HepG2 (cell line): ENCODE results near the gene CAMK1D. TPM values are rescaled to one million over a fixed set of nuclear protein-coding genes. Genes with fewer than 3 reads are reported as not detected.

Experiments used
- ADNP ChIP-seq: sonication (generic); formaldehyde crosslinking; IDR thresholded peaks from 2 replicates; pipeline ENCODE4 v1.4.0; 2020; ENCODE audit warnings: missing genetic modification reagents
- ARID2 ChIP-seq: sonication (generic); formaldehyde crosslinking; IDR thresholded peaks from 2 replicates; pipeline ENCODE4 v1.8.1; 2022; ENCODE audit warnings: mild to moderate bottlenecking, missing genetic modification reagents, borderline replicate concordance
- ARID4A ChIP-seq: sonication (generic); formaldehyde crosslinking; IDR thresholded peaks from 2 replicates; pipeline ENCODE4 v1.5.0; 2020; ENCODE audit warnings: mild to moderate bottlenecking, missing genetic modification reagents, borderline replicate concordance
- ATF1 ChIP-seq: IDR thresholded peaks from 2 replicates; pipeline ENCODE4 v1.6.1; 2016; ENCODE audit warnings: mild to moderate bottlenecking, control low read depth
- PPARG ChIP-seq: conservative IDR thresholded peaks from 2 replicates; pipeline ENCODE4 v1.6.1; 2016; ENCODE audit warnings: missing biosample characterization, missing genetic modification reagents
- RAD21 ChIP-seq: fragments of 450-650 bp; formaldehyde crosslinking; IDR thresholded peaks from 2 replicates; pipeline ENCODE4 v1.5.0; 2020; ENCODE audit warnings: mild to moderate bottlenecking
- RCOR2 ChIP-seq: IDR thresholded peaks from 2 replicates; pipeline ENCODE4 v1.6.1; 2016; ENCODE audit warnings: missing biosample characterization, missing genetic modification reagents
- ZNF280D ChIP-seq: sonication (generic); formaldehyde crosslinking; IDR thresholded peaks from 2 replicates; pipeline ENCODE4 v1.5.1; 2020; ENCODE audit warnings: mild to moderate bottlenecking, missing genetic modification reagents
- ZNF367 ChIP-seq: sonication (generic); formaldehyde crosslinking; IDR thresholded peaks from 2 replicates; pipeline ENCODE4 v1.4.0; 2020; ENCODE audit warnings: missing genetic modification reagents, borderline replicate concordance
- ZNF501 ChIP-seq: sonication (generic); formaldehyde crosslinking; IDR thresholded peaks from 2 replicates; pipeline ENCODE4 v1.5.1; 2020; ENCODE audit warnings: mild to moderate bottlenecking, moderate library complexity, missing genetic modification reagents
- ZNF614 ChIP-seq: IDR thresholded peaks from 2 replicates; pipeline ENCODE4 v1.6.1; 2018; ENCODE audit warnings: missing biosample characterization, missing genetic modification reagents, inconsistent platforms, borderline replicate concordance
- polyA plus RNA-seq, 8 experiments: library from polyadenylated mRNA; depleted of rRNA in 3 of 8; stranded (reverse) in 7 of 8; unstranded in 1 of 8; fragments of >200 nt; fragmentation: Illumina TruSeq in 4 of 8; extraction: Trizol in 4 of 8; gene quantifications; 2 replicates each; pipeline versions ENCODE4 v1.2.1 to v1.2.3, GENCODE V29; 2011 to 2016; ENCODE audit warnings: low read depth in 4 of 8, missing spikeins in 1 of 8, mixed read lengths in 1 of 8; ENCODE audit not compliant: insufficient read depth in 1 of 8
- total RNA-seq, 5 experiments: library from RNA; depleted of rRNA; stranded (reverse); fragments of >200 nt; fragmentation: Illumina TruSeq; extraction: Trizol; gene quantifications; 2 replicates each; pipeline ENCODE4 v1.2.3, GENCODE V29; 2016; ENCODE audit warnings: low read depth in 1 of 5
- TF ChIP-seq, protein P1 (sequence below): IDR thresholded peaks from 2 replicates; pipeline ENCODE4 v1.6.1; 2016; ENCODE audit warnings: low read depth

Gene CAMK1D
- total and polyA plus RNA-seq, 2 of the 13 experiments (the other 11 are each of a cell fraction or from before 2014, with no cell fraction given): under 0.01 TPM; not detected in 1

- TF ChIP-seq RAD21 (CRISPR knock-in tag) (no peak), ZNF280D (no peak), RCOR2 (CRISPR knock-in tag) (no peak), ATF1 (CRISPR knock-in tag) (no peak), ADNP (CRISPR knock-in tag) (no peak), PPARG (CRISPR knock-in tag) (no peak), ARID4A (no peak), ZNF501 (no peak), ZNF367 (CRISPR knock-in tag) (no peak), ZNF614 (CRISPR knock-in tag) (no peak), ARID2 (no peak)
- TF ChIP-seq, protein P1, sequence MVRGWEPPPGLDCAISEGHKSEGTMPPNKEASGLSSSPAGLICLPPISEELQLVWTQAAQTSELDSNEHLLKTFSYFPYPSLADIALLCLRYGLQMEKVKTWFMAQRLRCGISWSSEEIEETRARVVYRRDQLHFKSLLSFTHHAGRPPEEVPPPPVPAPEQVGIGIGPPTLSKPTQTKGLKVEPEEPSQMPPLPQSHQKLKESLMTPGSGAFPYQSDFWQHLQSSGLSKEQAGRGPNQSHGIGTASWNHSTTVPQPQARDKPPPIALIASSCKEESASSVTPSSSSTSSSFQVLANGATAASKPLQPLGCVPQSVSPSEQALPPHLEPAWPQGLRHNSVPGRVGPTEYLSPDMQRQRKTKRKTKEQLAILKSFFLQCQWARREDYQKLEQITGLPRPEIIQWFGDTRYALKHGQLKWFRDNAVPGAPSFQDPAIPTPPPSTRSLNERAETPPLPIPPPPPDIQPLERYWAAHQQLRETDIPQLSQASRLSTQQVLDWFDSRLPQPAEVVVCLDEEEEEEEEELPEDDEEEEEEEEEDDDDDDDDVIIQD (CRISPR knock-in tag): no peak
- TF ChIP-seq, all 625 proteins: peak for 4
These were observed 443.7 kb downstream of the CAMK1D start (continued) for GRCh38 chr10:12792889-12793556.
